ENCODE results near the gene MEAF6. TPM values are rescaled to one million over a fixed set of nuclear protein-coding genes. Genes with fewer than 3 reads are reported as not detected.

Gene MEAF6
- total RNA-seq, 1 donor from 2014 or later, result 127 TPM

- Mint-ChIP-seq H3K4me1 (peaks cover 37% of the 10 kb centered on the region), H3K27ac (peak overlapping the region; percentile 99)
- no peak for DNase-seq (ENCODE audit: low spot score)
Observed at GRCh38 chr1:37557402-37557801, 42.8 kb upstream of the MEAF6 start.

GRCh38 chr1:37556712-37557196 lies 42.2 kb upstream of the MEAF6 start, which contains the start of gene DNALI1:
Gene DNALI1, plus strand, starts transcription at chr1:37556940. Its CDS starts 55 bp downstream, at chr1:37556995.
- H4K20me1 ChIP-seq (ENCODE audit: low read depth), result peaks cover 23% of the 10 kb centered on the region
- H3K79me2 ChIP-seq (ENCODE audit: low read depth), result peaks cover 25% of the 10 kb centered on the region
- no peaks in the 10 kb centered on the region for H3F3A ChIP-seq (ENCODE audit: low read depth)
- H3K4me1 Mint-ChIP-seq, result peaks cover 42% of the 10 kb centered on the region
- H3K9ac ChIP-seq, result peak within 1 kb of the TSS; percentile 51
- peak within 1 kb of the TSS; percentile 92 for H2AFZ ChIP-seq (replicated peaks)
- H3K9me3 ChIP-seq (ENCODE audit: low read depth), result no peaks in the 10 kb centered on the region
- no peak within 1 kb of the TSS for H3K27ac ChIP-seq
- peaks cover 20% of the 10 kb centered on the region for H3K36me3 Mint-ChIP-seq
- H3K27me3 Mint-ChIP-seq (ENCODE audit: insufficient read depth, low read depth), result peaks cover 5% of the 10 kb centered on the region
- peak within 1 kb of the TSS; percentile 99 for H3K27ac Mint-ChIP-seq
- peak within 1 kb of the TSS; percentile 85 for H3K4me2 ChIP-seq
- peak; percentile 96 for DNase-seq (ENCODE audit: low spot score)
- peak within 1 kb of the TSS; percentile 65 for H3K4me3 ChIP-seq
- H3K4me3 Mint-ChIP-seq, result peak within 1 kb of the TSS; percentile 97
- H3K27me3 ChIP-seq, result no peaks in the 10 kb centered on the region
- peaks cover 15% of the 10 kb centered on the region for H3K4me1 ChIP-seq
- H3K36me3 ChIP-seq, result no peaks in the 10 kb centered on the region
- TF ChIP-seq EZH2 (IDR thresholded peaks at IDR 0.05), result no peak
- TF ChIP-seq EZH2phosphoT487 (IDR thresholded peaks at IDR 0.05), result no peak
- no peak for TF ChIP-seq CTCF (IDR thresholded peaks at IDR 0.05)
- H3K9me3 Mint-ChIP-seq, result no peaks in the 10 kb centered on the region

More at GRCh38 chr1:37557402-37557801, 42.8 kb upstream of the MEAF6 start:
- Histone ChIP-seq H4K20me1 (ENCODE audit: low read depth) (peaks cover 17% of the 10 kb centered on the region), H3K9me3 (ENCODE audit: low read depth) (no peaks in the 10 kb centered on the region), H3K27ac (no peak overlapping the region), H3F3A (ENCODE audit: low read depth) (no peaks in the 10 kb centered on the region), H2AFZ (replicated peaks) (no peak overlapping the region), H3K79me2 (ENCODE audit: low read depth) (peaks cover 18% of the 10 kb centered on the region), H3K9ac (no peak overlapping the region), H3K4me1 (peaks cover 15% of the 10 kb centered on the region), H3K4me2 (peak overlapping the region; percentile 85), H3K4me3 (peak overlapping the region; percentile 65), H3K36me3 (no peaks in the 10 kb centered on the region), H3K27me3 (no peaks in the 10 kb centered on the region)
- TF ChIP-seq EZH2 (IDR thresholded peaks at IDR 0.05) (no peak), EZH2phosphoT487 (IDR thresholded peaks at IDR 0.05) (no peak), CTCF (IDR thresholded peaks at IDR 0.05) (no peak)
- H3K27me3 Mint-ChIP-seq (ENCODE audit: insufficient read depth, low read depth), result peaks cover 5% of the 10 kb centered on the region
- no peaks in the 10 kb centered on the region for H3K9me3 Mint-ChIP-seq
- peak overlapping the region; percentile 97 for H3K4me3 Mint-ChIP-seq
- H3K36me3 Mint-ChIP-seq, result peaks cover 22% of the 10 kb centered on the region

GRCh38 chr1:37553927-37554808 lies 39.6 kb upstream of the MEAF6 start, which contains the start of gene SNIP1:
Gene SNIP1, minus strand, starts transcription at chr1:37554293. Its CDS starts 64 bp downstream, at chr1:37554229.
- H3K9me3 ChIP-seq (ENCODE audit: low read depth), result no peaks in the 10 kb centered on the region
- peaks cover 42% of the 10 kb centered on the region for H3K79me2 ChIP-seq (ENCODE audit: low read depth)
- Mint-ChIP-seq H3K4me1 (peaks cover 42% of the 10 kb centered on the region), H3K27ac (peak within 1 kb of the TSS; percentile 15), H3K36me3 (peaks cover 6% of the 10 kb centered on the region), H3K9me3 (no peaks in the 10 kb centered on the region), H3K4me3 (peak within 1 kb of the TSS; percentile 99), H3K27me3 (ENCODE audit: insufficient read depth, low read depth) (peaks cover 5% of the 10 kb centered on the region)
- H3K9ac ChIP-seq, result peak within 1 kb of the TSS; percentile 96
- no peaks in the 10 kb centered on the region for H3K27me3 ChIP-seq
- peaks cover 34% of the 10 kb centered on the region for H4K20me1 ChIP-seq (ENCODE audit: low read depth)
- H3K27ac ChIP-seq, result peak within 1 kb of the TSS; percentile 76
- no peaks in the 10 kb centered on the region for H3F3A ChIP-seq (ENCODE audit: low read depth)
- H3K36me3 ChIP-seq, result no peaks in the 10 kb centered on the region
- peak within 1 kb of the TSS; percentile 97 for H3K4me3 ChIP-seq
- H3K4me2 ChIP-seq, result peak within 1 kb of the TSS; percentile 100
- peak; percentile 93 for DNase-seq (ENCODE audit: low spot score)
- peak within 1 kb of the TSS; percentile 85 for H2AFZ ChIP-seq (replicated peaks)
- peaks cover 15% of the 10 kb centered on the region for H3K4me1 ChIP-seq
- TF ChIP-seq EZH2phosphoT487 (IDR thresholded peaks at IDR 0.05) (no peak), CTCF (IDR thresholded peaks at IDR 0.05) (no peak), EZH2 (IDR thresholded peaks at IDR 0.05) (peak; percentile 38)
